HG02981 (cell line): ENCODE data around the gene ABCA2.
A peak's percentile ranks its signal among the peaks of the same experiment; 100 is the strongest.

Experiments used
- ATAC-seq: cut with Tn5 transposase; IDR thresholded peaks from one replicate; pipeline ENCODE4 v1.9.1; 2021; ENCODE audit warnings: mild to moderate bottlenecking, moderate library complexity; ENCODE audit not compliant: unreplicated experiment

ABCA2 gene

GRCh38 chr9:137031904-137032640 is 4.0 kb upstream of the ABCA2 start, which contains the start of gene FUT7:
FUT7 (minus strand) TSS chr9:137032088; CDS start chr9:137031991, 97 bp downstream.
- no peak for ATAC-seq

- ATAC-seq = no peak
These were observed 2.8 kb upstream of the ABCA2 start for GRCh38 chr9:137030538-137031527.

GRCh38 chr9:137030006-137030405 is 2.0 kb upstream of the ABCA2 start:
- no peak for ATAC-seq

DNA sequence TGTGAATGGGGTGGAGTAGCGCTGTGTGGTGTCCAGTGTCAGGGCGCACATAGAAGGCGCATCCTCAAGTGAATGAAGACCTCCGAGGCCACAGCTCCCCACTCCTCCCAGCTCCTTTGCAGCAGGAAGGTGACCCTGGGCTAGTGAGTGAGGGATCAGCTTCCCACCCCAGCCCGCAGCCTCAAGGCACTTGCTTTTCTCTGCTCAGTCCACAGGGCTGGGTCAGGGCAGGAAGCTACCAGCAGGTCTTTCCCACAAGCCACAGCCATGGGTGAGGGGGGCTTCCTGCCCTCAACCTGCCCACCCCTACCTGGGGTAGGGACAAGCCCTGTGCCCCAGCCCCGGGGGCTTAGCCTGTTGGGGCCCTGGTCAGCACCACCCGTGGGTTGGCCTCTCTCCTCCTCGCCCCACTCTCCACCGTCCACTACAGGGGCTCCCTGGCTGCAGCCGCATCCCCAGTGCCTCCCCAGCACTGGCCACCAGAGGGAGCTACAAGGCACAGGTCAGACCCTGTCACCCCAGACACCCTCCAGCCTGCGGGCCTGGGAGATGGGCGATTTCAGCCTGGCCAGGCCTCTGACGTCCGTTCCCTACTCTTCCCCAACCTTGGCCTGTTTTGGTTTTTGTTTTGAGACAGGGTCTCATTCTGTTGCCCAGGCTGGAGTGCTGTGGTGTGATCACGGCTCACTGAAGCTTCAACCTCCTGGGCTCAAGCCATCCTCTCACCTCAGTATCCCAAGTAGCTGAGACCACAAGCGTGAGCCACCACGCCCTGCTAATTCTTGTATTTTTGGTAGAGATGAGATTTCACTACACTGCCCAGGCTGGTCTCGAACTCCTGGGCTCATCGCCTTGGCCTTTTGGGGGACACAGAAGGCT is 1.3 kb upstream of the ABCA2 start:
- ATAC-seq = peak; percentile 37

DNA sequence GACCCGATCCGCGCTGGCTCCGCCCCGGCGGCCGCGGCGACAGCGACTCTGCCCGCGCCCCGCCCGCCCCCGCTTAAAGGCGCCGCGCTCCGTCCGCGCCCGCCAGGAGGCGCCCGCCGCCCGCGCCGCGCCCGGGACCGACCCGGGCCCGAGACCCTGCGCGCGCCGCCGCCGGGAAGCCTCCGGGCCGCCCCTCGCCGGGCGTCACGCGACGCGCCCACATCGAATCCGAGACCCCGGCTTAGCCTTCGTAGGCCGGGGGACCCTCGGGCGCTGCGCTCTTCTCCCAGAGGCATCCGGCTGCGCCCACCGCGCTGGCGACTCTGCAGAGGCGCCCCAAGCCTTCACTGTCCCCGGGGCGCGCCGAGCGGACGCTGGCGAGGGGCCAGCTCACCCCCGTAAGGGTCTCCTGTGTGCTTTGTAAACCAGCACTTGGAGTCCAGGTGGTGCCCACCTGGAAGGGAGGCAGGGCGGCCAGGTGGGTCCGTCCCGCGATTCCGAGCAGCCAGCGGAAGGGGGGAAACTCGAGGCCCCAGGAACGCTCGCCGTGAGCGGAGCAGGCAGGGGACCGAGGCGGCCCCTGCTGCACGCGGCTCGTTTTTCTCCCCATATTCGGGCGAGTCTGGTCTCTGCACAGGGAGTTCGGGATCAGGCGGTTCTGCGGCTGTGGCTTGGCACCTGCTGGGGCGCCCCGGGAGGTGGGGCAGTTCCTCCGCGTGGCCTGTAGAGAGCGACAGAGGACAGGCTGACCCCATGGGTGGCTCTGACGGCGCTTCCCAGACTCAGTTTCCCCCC is 423 bp upstream of the ABCA2 start:
- ATAC-seq = no peak

GRCh38 chr9:137026828-137027227 is 1.2 kb downstream of the ABCA2 start:
- ATAC-seq = no peak

DNA sequence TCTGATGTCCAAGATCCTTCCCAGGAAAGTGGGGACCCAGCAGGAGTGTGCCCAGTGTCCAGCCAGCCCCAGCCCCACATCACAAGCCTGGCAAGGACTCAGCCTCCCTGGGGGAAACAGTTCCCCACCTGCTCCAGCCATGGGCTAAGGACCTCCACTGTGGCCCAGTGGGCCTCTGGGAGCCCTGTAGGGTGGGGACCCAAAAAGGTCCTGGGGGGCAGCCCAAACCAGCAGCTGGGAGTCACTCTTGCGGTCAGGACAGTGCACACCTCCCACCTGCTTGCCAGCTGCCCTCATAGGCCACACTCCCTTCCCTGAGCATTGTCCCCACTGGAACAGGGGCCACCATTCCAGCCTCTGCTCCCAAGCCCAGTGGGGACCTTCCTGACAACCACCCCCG is 1.7 kb downstream of the ABCA2 start:
- no peak for ATAC-seq

- ATAC-seq = no peak
These were observed 2.5 kb downstream of the ABCA2 start for GRCh38 chr9:137025517-137025966.

GRCh38 chr9:137023583-137023991 is 4.5 kb downstream of the ABCA2 start:
- no peak for ATAC-seq

DNA sequence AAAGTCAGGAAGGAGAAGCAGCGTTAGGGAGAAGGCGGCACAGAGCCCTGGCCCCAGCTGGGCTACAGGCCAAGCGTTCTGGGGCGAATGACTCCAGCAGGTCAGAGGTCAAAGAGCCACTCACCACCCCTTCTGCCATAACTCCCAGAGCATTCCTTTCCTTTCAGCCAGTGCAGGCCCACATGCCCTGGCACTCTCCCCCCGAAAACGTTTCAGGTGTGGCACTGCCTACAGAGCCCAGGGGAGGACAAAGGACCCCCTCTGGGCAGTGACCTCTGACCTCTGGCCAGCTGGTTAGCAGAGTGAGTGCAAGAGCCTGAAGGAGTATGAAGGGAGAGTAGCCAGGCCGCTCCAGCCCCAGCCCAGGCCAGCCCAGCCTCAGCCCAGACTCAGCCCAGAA is 4.9 kb downstream of the ABCA2 start:
- no peak for ATAC-seq

DNA sequence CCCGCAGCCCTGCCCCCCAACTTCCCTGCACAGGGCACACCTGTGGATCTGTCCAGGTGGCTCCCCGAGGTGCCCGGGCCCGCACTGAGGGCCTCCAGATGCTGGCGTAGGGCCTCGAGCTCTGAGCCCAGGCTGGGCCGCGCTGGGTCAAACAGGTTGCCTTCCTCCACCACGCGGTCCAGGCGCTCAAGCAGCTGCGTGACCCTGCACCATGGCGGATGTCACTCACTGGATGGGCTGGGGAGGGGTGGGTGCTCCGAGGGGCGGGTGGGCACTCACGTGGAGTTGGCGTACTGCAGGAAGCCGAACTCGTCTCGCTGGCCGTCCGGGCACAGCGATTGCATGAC is 5.4 kb downstream of the ABCA2 start:
- ATAC-seq = no peak

DNA sequence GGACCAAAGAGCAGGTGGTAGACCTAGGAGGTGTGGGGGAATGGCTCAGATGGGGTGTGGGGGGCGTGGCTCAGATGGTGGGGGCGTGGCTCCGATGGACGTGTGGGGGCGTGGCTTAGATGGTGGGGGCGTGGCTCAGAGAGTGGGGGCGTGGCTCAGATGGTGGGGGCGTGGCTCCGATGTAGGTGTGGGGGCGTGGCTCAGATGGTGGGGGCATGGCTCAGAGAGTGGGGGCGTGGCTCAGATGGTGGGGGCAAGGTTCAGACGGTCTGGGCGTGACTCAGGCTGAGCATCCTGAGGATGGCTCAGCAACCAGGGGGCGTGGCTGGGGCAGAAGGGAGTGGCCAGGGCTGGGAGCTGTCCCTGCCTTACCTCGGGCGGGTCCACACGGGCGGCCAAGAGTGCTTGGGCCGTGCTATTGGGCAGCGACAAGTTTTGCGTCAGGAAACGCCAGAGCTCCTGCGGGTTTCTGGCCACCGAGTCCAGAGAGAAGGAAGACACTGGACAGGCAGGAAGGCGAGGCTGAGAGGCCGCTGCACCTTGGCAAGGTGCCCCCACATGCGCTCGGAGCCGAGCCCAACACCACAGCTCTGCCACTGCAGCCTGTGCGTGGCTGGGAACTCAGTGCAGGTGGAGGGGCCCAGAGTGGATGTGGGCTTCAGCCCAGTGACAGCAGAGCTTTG is 5.9 kb downstream of the ABCA2 start:
- no peak for ATAC-seq

GRCh38 chr9:137021568-137021978 is 6.5 kb downstream of the ABCA2 start:
- no peak for ATAC-seq

- no peak for ATAC-seq
These were observed 7.1 kb downstream of the ABCA2 start for GRCh38 chr9:137020771-137021567.

DNA sequence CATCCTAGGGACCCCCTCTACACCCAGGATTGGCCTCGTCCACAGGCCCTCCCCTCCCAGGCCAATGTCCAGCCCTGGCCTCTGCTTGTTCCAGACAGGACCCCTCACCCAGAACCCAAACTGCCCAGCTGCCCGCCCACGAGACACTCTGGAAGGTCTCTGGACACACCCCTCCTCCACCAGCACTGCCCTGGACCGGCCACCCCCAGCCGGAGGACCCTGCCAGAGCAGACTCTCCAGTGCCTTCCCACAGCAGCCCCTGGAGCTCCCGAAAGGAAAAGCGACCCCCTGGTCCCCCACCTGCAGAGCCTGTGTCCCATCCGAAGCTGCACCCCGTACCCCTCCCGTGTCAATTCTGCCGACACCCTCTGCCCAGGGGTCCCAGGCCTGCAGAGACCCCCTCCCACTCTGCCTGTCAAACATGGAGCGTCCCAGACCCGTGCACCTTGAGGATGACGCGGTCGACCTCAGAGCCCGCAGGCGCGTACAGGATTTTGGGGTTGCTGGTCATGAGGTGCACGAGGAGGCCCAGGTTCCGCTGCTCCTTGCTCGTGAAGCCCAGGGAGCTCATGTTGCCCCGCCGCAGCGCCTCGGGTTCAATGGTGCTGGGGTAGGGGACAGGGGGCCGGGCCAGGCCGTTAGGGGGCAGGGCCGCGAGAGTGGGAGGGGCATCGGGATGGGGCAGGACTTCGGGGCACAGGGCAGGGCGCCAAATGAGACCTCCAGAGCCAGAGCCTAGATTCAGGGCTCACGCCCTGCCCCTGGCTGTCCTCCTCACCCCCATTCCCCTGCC is 8.0 kb downstream of the ABCA2 start:
- no peak for ATAC-seq

DNA sequence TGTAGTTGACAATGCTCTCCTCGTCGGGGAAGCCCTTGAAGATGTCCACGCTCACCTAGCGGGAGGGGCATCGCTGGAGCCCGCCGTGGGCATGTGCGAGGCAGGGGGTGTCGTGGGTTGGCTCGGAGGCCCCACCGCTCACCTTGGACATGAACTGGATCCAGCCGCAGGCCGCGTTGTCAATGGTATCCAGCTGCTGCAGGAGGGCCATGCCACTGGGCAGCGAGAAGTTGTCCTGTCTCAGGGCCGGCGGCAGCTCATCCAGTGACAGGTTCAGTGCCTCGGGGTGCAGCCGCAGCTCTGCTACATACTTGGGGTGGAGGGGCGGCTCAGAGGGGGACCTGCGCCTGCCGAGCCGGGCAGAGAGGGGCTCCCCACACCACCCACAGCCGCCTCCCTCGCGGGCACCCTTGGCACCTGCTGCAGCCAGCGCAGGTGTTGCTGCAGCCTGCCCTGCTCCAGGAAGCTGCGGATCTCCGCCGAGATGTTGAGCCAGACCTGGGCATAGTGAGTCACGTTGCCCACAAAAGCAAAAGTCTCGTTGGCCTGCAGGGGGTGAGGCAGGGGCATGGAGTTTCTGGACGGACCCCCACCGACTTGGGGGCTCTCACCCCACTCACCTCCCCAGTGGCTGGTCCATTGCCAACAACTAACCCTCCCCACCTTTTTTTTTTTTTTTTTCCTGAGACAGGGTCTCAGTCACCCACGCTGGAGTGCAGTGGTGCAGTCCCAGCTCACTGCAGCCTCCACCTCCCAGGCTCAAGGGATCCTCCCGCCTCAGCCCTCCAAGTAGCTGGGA is 9.1 kb downstream of the ABCA2 start:
- no peak for ATAC-seq
